ENCODE results near the gene MAP3K3. TPM values are rescaled to one million over a fixed set of nuclear protein-coding genes. Genes with fewer than 3 reads are reported as not detected.

MAP3K3 gene
- total and polyA plus RNA-seq, 12 donors: 21.1 to 79.3 (median 47.1) TPM

- peak overlapping the region; percentile 26 to 90 (median 77) for H3K4me3 ChIP-seq
- peaks cover 0 to 39% (median 34%) of the 10 kb centered on the region in 9 donors for H3K4me1 ChIP-seq
- DNase-seq (no peak), ATAC-seq (no peak)
- intact Hi-C loops (cut with DNase I): loop anchor here in 4 of 10 donors (5.0 to 10.0 kb wide), 4 partner anchors 54 to 124 kb away; partner anchors contain the start of gene STRADA (in 1 of the 4)
- H3K27ac ChIP-seq: peak overlapping the region in 9 of 10 donors; percentile 75 to 95 (median 89)
- no peaks in the 10 kb centered on the region for H3K9me3 ChIP-seq
- no peaks in the 10 kb centered on the region for H3K36me3 ChIP-seq
- H3K27me3 ChIP-seq: no peaks in the 10 kb centered on the region
- 10 to 15% methylated on average over 10 of the region's 10 CpGs for WGBS, 2 donors
- no peak for TF ChIP-seq CTCF (IDR thresholded peaks at IDR 0.05)
These were observed 961 bp upstream of the MAP3K3 start for GRCh38 chr17:63621229-63621683.

GRCh38 chr17:63622574-63623390 lies 565 bp downstream of the MAP3K3 start:
- no peak for TF ChIP-seq CTCF (IDR thresholded peaks at IDR 0.05)

GRCh38 chr17:63623786-63624530 lies 1.7 kb downstream of the MAP3K3 start:
- 21 to 28% methylated on average over 7 of the region's 7 CpGs for WGBS, 2 donors
- no peak for DNase-seq
- no peak for TF ChIP-seq CTCF (IDR thresholded peaks at IDR 0.05)
- H3K36me3 ChIP-seq: peaks cover 0 to 8% (median 0%) of the 10 kb centered on the region in 9 donors
- H3K27ac ChIP-seq: peak overlapping the region in 8 of 10 donors; percentile 84 to 95 (median 90)
- H3K4me1 ChIP-seq: peaks cover 6 to 64% (median 61%) of the 10 kb centered on the region in 9 donors
- no peaks in the 10 kb centered on the region for H3K27me3 ChIP-seq
- H3K9me3 ChIP-seq: no peaks in the 10 kb centered on the region
- no peak for ATAC-seq
- intact Hi-C loops (cut with DNase I): loop anchor here in 4 of 10 donors (5.0 to 10.0 kb wide), 4 partner anchors 51 to 121 kb away; partner anchors contain the start of gene STRADA (in 1 of the 4)
- H3K4me3 ChIP-seq: peak overlapping the region in 9 of 10 donors; percentile 65 to 90 (median 79)

More at GRCh38 chr17:63622574-63623390, 565 bp downstream of the MAP3K3 start:
- intact Hi-C loops (cut with DNase I): loop anchor here in 4 of 10 donors (5.0 to 10.0 kb wide), 4 partner anchors 52 to 122 kb away; partner anchors contain the start of gene STRADA (in 1 of the 4)
- Histone ChIP-seq H3K36me3 (no peaks in the 10 kb centered on the region), H3K4me3 (peak overlapping the region; percentile 61 to 90 (median 77)), H3K27ac (peak overlapping the region; percentile 84 to 95 (median 91)), H3K27me3 (no peaks in the 10 kb centered on the region), H3K9me3 (no peaks in the 10 kb centered on the region), H3K4me1 (peaks cover 6 to 54% (median 49%) of the 10 kb centered on the region in 9 donors)
- 0 to 1% methylated on average over 83 to 100 of the region's 100 CpGs for WGBS, 2 donors
- peak; percentile 7 to 29 (median 15) for ATAC-seq
- peak; percentile 73 to 77 for DNase-seq

GRCh38 chr17:63624531-63624880 lies 2.3 kb downstream of the MAP3K3 start:
- no peaks in the 10 kb centered on the region for H3K9me3 ChIP-seq
- peaks cover 0 to 14% (median 0%) of the 10 kb centered on the region in 9 donors for H3K36me3 ChIP-seq
- DNase-seq (no peak), ATAC-seq (no peak)
- TF ChIP-seq CTCF (IDR thresholded peaks at IDR 0.05): no peak
- 61 to 85% methylated on average over 1 of the region's 1 CpG for WGBS, 2 donors
- H3K4me3 ChIP-seq: peak overlapping the region in 6 of 10 donors; percentile 72 to 90 (median 83)
- H3K27me3 ChIP-seq: no peaks in the 10 kb centered on the region
- peaks cover 6 to 70% (median 66%) of the 10 kb centered on the region in 9 donors for H3K4me1 ChIP-seq
- peak overlapping the region in 7 of 10 donors; percentile 20 to 95 (median 90) for H3K27ac ChIP-seq
- intact Hi-C loops (cut with DNase I): loop anchor here in 4 of 10 donors (5.0 to 10.0 kb wide), 4 partner anchors 50 to 120 kb away; partner anchors contain the start of gene STRADA (in 1 of the 4)

Measured in heart right ventricle (tissue), 16 donors.